Activated CD4-positive, CD25-positive, alpha-beta regulatory T cell treated with anti-CD3 and anti-CD28 coated beads, Interleukin-2, amount 50 U/mL, for 16 hours (primary cell): ENCODE data around the gene CYP1A1.
A peak's percentile ranks its signal among the peaks of the same experiment; 100 is the strongest.

Experiments
- DNase-seq: peaks from one replicate; pipeline ENCODE4 v3.0.0-alpha.2; 2020; ENCODE audit warnings: low read depth, low spot score

CYP1A1 gene

DNA sequence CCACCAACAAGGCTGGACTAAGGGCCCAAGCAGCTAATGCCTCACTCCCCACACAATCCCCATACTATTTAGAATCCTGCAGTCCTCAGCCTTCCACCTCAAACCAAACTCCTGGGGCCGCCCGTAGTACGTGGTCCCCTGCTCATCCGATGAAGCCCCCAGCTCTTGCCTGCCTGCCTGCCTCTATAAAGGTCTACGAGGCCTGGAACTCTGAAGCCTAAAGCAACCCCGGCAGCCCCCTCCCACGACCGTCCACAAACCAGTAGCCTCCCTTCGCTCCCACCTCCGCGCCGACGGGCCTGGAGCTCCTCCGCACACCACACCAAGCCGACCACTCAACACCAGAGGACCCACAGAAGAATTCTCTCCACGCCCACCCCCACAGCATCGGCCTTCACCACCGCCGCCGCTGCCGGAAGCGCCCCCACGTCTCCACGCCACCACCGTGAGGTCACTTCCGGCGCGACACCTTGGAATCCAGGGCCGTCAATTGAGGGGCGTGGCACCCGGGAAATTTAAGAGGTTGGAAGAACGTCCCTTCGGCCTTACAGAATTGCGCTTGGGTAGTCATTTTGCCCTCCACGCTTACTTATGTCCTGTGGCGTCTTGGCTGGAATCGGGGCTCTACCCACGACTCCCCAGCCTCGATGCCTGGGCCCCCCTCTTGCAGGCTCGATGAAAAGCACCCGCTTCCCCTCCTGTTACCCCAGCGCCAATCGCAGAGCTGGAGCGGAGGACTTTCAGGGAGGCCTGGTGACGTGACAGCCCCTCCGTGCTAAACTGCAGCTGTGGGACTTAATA is 29.5 kb downstream of the CYP1A1 start, which contains the start of gene EDC3:
TSS of gene EDC3 (minus strand) at position 428 of the 801 bp plus-strand sequence. CDS start 20,900 bp downstream, outside the sequence.
- DNase-seq, result peak; percentile 75

DNA sequence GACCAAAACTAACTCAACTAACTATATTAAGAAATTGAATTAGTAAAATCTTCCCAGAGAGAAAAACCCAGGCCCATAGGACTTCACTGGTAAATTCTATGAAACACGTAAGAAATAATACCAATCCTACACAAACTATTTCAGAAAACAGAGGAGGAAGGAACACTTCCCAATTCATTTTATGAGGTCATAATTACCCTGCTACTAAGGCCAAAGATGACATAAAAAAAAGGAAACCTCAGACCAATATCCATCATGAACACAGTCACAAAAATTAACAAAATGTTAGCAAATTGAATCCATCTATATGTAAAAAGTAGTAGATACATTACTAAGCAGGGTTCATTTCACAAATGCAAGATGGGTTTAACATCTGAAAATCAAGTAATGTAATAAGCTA is 33.0 kb downstream of the CYP1A1 start:
- no peak for DNase-seq

DNA sequence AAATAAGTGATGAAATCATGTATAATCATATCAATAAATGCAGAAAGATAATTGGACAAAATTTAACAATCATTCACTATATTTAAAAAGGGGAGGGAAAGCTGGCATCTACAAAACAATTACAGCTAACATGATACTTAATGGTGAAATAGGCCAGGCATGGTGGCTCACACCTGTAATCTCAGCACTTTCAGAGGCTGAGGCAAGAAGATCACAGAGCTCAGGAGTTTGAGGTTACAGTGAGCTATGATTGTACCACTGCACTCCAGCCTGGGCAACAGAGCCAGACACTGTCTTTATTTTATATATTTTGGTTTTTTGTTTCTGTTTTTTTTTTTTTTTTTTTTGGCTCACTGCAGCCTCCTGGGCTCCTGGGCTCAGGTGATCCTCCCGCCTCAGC is 41.6 kb downstream of the CYP1A1 start:
- DNase-seq, result no peak

DNA sequence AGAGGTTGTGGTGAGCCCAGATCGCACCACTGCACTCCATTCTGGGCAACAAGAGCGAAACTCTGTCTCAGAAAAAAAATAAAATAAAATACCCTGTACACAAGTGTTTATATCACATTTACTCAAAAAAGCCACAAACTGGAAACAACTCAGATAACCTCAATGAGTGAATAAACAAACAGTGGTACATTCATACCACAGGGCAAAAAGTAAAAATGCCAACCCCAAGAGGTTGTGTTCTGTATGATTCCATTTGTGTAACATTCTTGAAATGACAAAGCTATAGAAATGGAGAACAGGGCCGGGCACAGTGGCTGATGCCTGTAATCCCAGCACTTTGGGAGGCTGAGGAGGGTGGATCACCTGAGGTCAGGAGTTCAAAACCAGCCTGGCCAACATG is 42.4 kb downstream of the CYP1A1 start:
- DNase-seq, result no peak

DNA sequence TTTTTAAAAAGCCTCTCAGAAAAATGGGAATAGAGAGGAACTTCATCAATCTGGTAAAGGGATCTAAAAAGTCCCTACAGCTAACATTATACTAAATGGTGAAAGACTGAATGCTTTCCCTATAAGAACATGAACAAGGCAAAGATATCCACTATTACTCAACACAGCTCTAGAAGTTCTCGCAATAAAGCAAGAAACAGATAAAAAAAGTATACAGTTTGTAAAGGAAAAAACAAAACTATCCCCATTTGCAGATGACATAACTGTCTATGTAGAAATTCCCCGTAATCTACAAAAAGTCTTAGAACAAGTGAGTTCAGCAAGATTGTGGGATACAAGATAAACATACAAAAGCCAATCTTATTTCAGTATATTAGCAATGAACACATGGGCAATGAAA is 44.9 kb downstream of the CYP1A1 start:
- no peak for DNase-seq

DNA sequence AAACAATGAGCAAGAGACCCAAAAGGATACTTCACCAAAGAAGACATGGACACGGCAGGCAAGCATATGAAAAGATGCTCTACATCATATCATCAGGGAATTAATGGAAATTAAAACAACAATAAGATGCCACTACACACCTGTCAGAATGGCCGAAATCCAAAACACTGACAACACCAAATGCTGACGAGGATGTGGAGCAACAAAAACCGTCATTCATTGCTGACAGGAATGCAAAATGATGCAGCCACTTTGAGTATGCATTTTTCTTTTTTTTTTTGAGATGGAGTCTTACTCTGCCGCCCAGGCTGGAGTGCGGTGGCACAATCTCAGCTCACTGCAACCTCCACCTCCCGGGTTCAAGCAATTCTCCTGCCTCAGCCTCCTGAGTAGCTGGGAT is 48.5 kb downstream of the CYP1A1 start:
- no peak for DNase-seq

DNA sequence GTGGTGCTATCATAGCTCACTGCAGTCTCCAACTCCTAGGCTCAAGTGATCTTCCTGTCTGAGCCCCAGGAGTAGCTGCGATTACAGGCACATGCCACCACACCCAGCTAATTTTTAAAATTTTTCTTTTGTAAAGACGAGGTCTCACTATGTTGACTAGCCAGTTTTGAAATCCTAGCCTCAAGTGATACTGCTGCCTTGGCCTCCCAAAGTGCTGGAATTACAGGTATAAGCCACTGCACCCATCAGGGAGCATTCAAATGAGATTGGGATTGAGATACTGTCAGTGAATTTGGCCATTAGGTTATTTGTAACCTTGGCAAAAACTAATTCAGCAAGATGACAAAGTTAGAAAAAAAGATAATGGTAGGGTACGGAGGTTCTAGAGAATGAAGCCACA is 51.2 kb downstream of the CYP1A1 start:
- no peak for DNase-seq

DNA sequence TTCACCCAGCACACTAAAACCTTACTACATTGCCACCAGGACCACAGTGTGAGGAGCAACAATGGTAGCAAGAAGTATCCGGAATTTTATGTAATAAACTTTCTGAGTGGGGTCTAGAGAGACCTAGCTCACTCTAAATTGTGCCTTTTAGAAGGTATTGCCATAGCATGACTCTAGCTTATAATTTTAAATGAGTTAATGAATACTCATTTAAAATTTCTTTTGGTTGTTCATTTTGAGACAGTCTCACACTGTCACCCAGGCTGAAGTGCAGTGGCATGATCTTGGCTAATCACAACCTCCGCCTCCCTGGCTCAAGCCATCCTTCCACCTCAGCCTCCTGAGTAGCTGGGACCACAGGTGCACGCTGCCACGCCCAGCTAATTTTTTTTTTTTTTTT is 55.7 kb downstream of the CYP1A1 start:
- no peak for DNase-seq
